Measurements from ENCODE around the gene DCDC2. TPM values are rescaled to one million over a fixed set of nuclear protein-coding genes. Genes with fewer than 3 reads are reported as not detected.
"Not testable (repeated sequence)": the region's sequence is repeated elsewhere in the genome, so short reads cannot be mapped to it uniquely, and the experiment has no call there.

DCDC2 gene
- total RNA-seq, 1 experiment from 2014 or later, result 45.1 TPM

- POLR2A ChIA-PET (ENCODE audit: low non-redundant PET), result no interaction called here
- Histone ChIP-seq H3K4me1 (ENCODE audit: insufficient read depth, low read length, poor library complexity, severe bottlenecking) (peaks cover 28% of the 10 kb centered on the region), H3K9me3 (ENCODE audit: low read depth, low read length, poor library complexity, severe bottlenecking) (peaks cover 14% of the 10 kb centered on the region), H3K27me3 (replicated peaks; ENCODE audit: insufficient read depth, low read depth, low read length, poor library complexity) (no peaks in the 10 kb centered on the region), H3K4me3 (ENCODE audit: low read depth, low read length, poor library complexity, severe bottlenecking) (no peak overlapping the region), H3K36me3 (ENCODE audit: insufficient read depth, low read length, poor library complexity, severe bottlenecking) (no peaks in the 10 kb centered on the region), H3K27ac (ENCODE audit: low read depth, low read length, poor library complexity, severe bottlenecking) (no peak overlapping the region)
- CTCF ChIA-PET, result no interaction called here
- TSS peak; percentile 18 for BruUV-seq (replicated peaks)
- DNase-seq (ENCODE audit: low spot score), result no peak
- intact Hi-C loops (cut with micrococcal nuclease; ENCODE audit: unreplicated experiment), result no loop called here
- TF ChIP-seq CTCF (conservative IDR thresholded peaks at IDR 0.05; ENCODE audit: low read depth, low read length) (no peak), EZH2 (IDR thresholded peaks at IDR 0.05; ENCODE audit: borderline replicate concordance, low read depth, low read length, poor library complexity, severe bottlenecking) (no peak)
These were observed 50.9 kb downstream of the DCDC2 start for GRCh38 chr6:24306936-24307335.

- intact Hi-C loops (cut with micrococcal nuclease; ENCODE audit: unreplicated experiment), result no loop called here
- CTCF ChIA-PET, result no interaction called here
- BruUV-seq (replicated peaks), result no TSS peak
These were observed 51.8 kb downstream of the DCDC2 start for GRCh38 chr6:24306038-24306437.

GRCh38 chr6:24296944-24297343 lies 60.9 kb downstream of the DCDC2 start:
- DNase-seq (ENCODE audit: low spot score), result no peak
- no peak for TF ChIP-seq EZH2 (IDR thresholded peaks at IDR 0.05; ENCODE audit: borderline replicate concordance, low read depth, low read length, poor library complexity, severe bottlenecking)
- TF ChIP-seq CTCF (conservative IDR thresholded peaks at IDR 0.05; ENCODE audit: low read depth, low read length), result no peak
- no peak overlapping the region for H3K4me3 ChIP-seq (ENCODE audit: low read depth, low read length, poor library complexity, severe bottlenecking)
- intact Hi-C loops (cut with micrococcal nuclease; ENCODE audit: unreplicated experiment), result no loop called here
- H3K9me3 ChIP-seq (ENCODE audit: low read depth, low read length, poor library complexity, severe bottlenecking), result peaks cover 20% of the 10 kb centered on the region
- H3K27me3 ChIP-seq (replicated peaks; ENCODE audit: insufficient read depth, low read depth, low read length, poor library complexity), result no peaks in the 10 kb centered on the region
- no peak overlapping the region for H3K27ac ChIP-seq (ENCODE audit: low read depth, low read length, poor library complexity, severe bottlenecking)
- H3K36me3 ChIP-seq (ENCODE audit: insufficient read depth, low read length, poor library complexity, severe bottlenecking), result peaks cover 23% of the 10 kb centered on the region
- ChIA-PET CTCF (no interaction called here), POLR2A (ENCODE audit: low non-redundant PET) (interaction anchor here (0.7 kb wide), 1 partner anchor 14 kb away, joined by 3 read pairs; no protein-coding TSS in a partner anchor)
- peaks cover 6% of the 10 kb centered on the region for H3K4me1 ChIP-seq (ENCODE audit: insufficient read depth, low read length, poor library complexity, severe bottlenecking)
- BruUV-seq (replicated peaks), result no TSS peak

More at GRCh38 chr6:24306038-24306437, 51.8 kb downstream of the DCDC2 start:
- no peaks in the 10 kb centered on the region for H3K27me3 ChIP-seq (replicated peaks; ENCODE audit: insufficient read depth, low read depth, low read length, poor library complexity)
- POLR2A ChIA-PET (ENCODE audit: low non-redundant PET), result no interaction called here
- peaks cover 7% of the 10 kb centered on the region for H3K9me3 ChIP-seq (ENCODE audit: low read depth, low read length, poor library complexity, severe bottlenecking)
- no peak for DNase-seq (ENCODE audit: low spot score)
- H3K27ac ChIP-seq (ENCODE audit: low read depth, low read length, poor library complexity, severe bottlenecking), result no peak overlapping the region
- H3K36me3 ChIP-seq (ENCODE audit: insufficient read depth, low read length, poor library complexity, severe bottlenecking), result peaks cover 6% of the 10 kb centered on the region
- H3K4me3 ChIP-seq (ENCODE audit: low read depth, low read length, poor library complexity, severe bottlenecking), result no peak overlapping the region
- TF ChIP-seq EZH2 (IDR thresholded peaks at IDR 0.05; ENCODE audit: borderline replicate concordance, low read depth, low read length, poor library complexity, severe bottlenecking) (no peak), CTCF (conservative IDR thresholded peaks at IDR 0.05; ENCODE audit: low read depth, low read length) (no peak)
- H3K4me1 ChIP-seq (ENCODE audit: insufficient read depth, low read length, poor library complexity, severe bottlenecking), result peaks cover 34% of the 10 kb centered on the region

GRCh38 chr6:24293852-24294251 lies 64.0 kb downstream of the DCDC2 start:
- H3K4me3 ChIP-seq (ENCODE audit: low read depth, low read length, poor library complexity, severe bottlenecking); intact Hi-C loops (cut with micrococcal nuclease; ENCODE audit: unreplicated experiment); DNase-seq (ENCODE audit: low spot score); BruUV-seq (replicated peaks); H3K27ac ChIP-seq (ENCODE audit: low read depth, low read length, poor library complexity, severe bottlenecking); H3K4me1 ChIP-seq (ENCODE audit: insufficient read depth, low read length, poor library complexity, severe bottlenecking); POLR2A ChIA-PET (ENCODE audit: low non-redundant PET); H3K27me3 ChIP-seq (replicated peaks; ENCODE audit: insufficient read depth, low read depth, low read length, poor library complexity); CTCF ChIA-PET: not testable (repeated sequence)
- Histone ChIP-seq H3K9me3 (ENCODE audit: low read depth, low read length, poor library complexity, severe bottlenecking) (peaks cover 20% of the 10 kb centered on the region), H3K36me3 (ENCODE audit: insufficient read depth, low read length, poor library complexity, severe bottlenecking) (peaks cover 29% of the 10 kb centered on the region)
